Mesothelial cell of epicardium (in vitro differentiated cells): ENCODE data around the gene DYNAP. TPM values are rescaled to one million over a fixed set of nuclear protein-coding genes. Genes with fewer than 3 reads are reported as not detected.

Source experiments
- DNase-seq, 2 experiments: peaks; one replicate each; pipeline ENCODE4 v3.0.0; 2021; ENCODE audit warnings: low spot score in 2 of 2; ENCODE audit not compliant: unreplicated experiment in 2 of 2
- H3K27ac Mint-ChIP-seq: 2 replicates; pipeline ENCODE4 v1.8.0; 2021; ENCODE audit warnings: mixed read lengths
- H3K27me3 Mint-ChIP-seq: 2 replicates; pipeline ENCODE4 v1.8.0; 2021; ENCODE audit warnings: low read depth, mixed read lengths
- H3K36me3 Mint-ChIP-seq: 2 replicates; pipeline ENCODE4 v1.8.0; 2021; ENCODE audit warnings: mixed read lengths
- H3K4me1 Mint-ChIP-seq: 2 replicates; pipeline ENCODE4 v1.8.0; 2021; ENCODE audit warnings: mixed read lengths
- H3K4me3 Mint-ChIP-seq: 2 replicates; pipeline ENCODE4 v1.8.0; 2021; ENCODE audit warnings: mild to moderate bottlenecking, moderate library complexity, mixed read lengths
- H3K9me3 Mint-ChIP-seq: 2 replicates; pipeline ENCODE4 v1.8.0; 2021; ENCODE audit warnings: mixed read lengths
- CTCF ChIP-seq: fragments of 200-600 bp; sonication (generic); IDR thresholded peaks from one replicate; pipeline ENCODE4 v1.5.0; 2021; ENCODE audit warnings: antibody characterized with exemption; ENCODE audit not compliant: unreplicated experiment
- total RNA-seq: library from RNA; stranded (reverse); gene quantifications from 3 replicates; pipeline ENCODE4 v1.2.1, GENCODE V29; 2021

DYNAP gene, protein sequence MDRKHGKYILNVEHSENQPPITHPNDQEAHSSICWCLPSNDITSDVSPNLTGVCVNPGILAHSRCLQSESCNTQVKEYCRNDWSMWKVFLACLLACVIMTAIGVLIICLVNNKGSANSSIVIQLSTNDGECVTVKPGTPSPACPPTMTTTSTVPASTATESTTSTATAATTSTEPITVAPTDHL
- total RNA-seq: not detected in 3 replicates

- H3K4me1 Mint-ChIP-seq: no peaks in the 10 kb centered on the region
- no peaks in the 10 kb centered on the region for H3K36me3 Mint-ChIP-seq
- TF ChIP-seq CTCF: no peak
- H3K27me3 Mint-ChIP-seq: no peaks in the 10 kb centered on the region
- DNase-seq: no peak
- H3K4me3 Mint-ChIP-seq: no peak within 1 kb of the TSS
- H3K27ac Mint-ChIP-seq: no peak within 1 kb of the TSS
- no peaks in the 10 kb centered on the region for H3K9me3 Mint-ChIP-seq
These were observed at the start of gene DYNAP for GRCh38 chr18:54590945-54591344. Gene DYNAP, plus strand, starts transcription at chr18:54591245. Its CDS starts 38 bp downstream, at chr18:54591283.

GRCh38 chr18:54551590-54551989 is 39.5 kb upstream of the DYNAP start:
- Mint-ChIP-seq H3K9me3 (peaks cover 38% of the 10 kb centered on the region), H3K27ac (no peak overlapping the region)
- TF ChIP-seq CTCF: no peak

DNA sequence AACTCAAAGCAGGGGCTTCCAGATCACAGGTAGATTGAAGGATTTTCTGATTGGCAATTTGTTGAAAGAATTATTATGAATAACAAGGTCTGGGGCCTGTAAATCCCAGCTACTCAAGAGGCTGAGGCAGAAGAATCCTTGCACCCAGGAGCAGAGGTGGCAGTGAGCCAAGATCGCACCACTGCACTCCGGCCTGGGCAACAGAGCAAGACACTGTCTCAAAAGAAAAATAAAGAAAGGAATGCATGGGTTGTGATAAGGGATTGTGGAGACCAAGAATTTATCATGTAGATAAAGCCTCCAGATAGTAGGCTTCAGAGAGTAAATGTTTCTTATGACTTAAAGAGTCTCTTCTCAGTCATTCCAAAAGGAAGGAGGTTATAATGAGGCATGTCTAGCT is 35.8 kb upstream of the DYNAP start:
- no peaks in the 10 kb centered on the region for H3K4me1 Mint-ChIP-seq

More at GRCh38 chr18:54551590-54551989, 39.5 kb upstream of the DYNAP start:
- Mint-ChIP-seq H3K27me3 (no peaks in the 10 kb centered on the region), H3K4me3 (no peak overlapping the region), H3K36me3 (no peaks in the 10 kb centered on the region), H3K4me1 (no peaks in the 10 kb centered on the region)
- no peak for DNase-seq

GRCh38 chr18:54555996-54556395 is 35.0 kb upstream of the DYNAP start:
- Mint-ChIP-seq H3K27me3 (peaks cover 18% of the 10 kb centered on the region), H3K27ac (no peak overlapping the region), H3K9me3 (peaks cover 16% of the 10 kb centered on the region), H3K4me3 (no peak overlapping the region), H3K36me3 (no peaks in the 10 kb centered on the region), H3K4me1 (no peaks in the 10 kb centered on the region)
- no peak for DNase-seq
- no peak for TF ChIP-seq CTCF

More for the DNA sequence above, 35.8 kb upstream of the DYNAP start:
- H3K4me3 Mint-ChIP-seq: no peak overlapping the region
- H3K27ac Mint-ChIP-seq: no peak overlapping the region
- peaks cover 18% of the 10 kb centered on the region for H3K27me3 Mint-ChIP-seq
- H3K9me3 Mint-ChIP-seq: peaks cover 16% of the 10 kb centered on the region
- no peaks in the 10 kb centered on the region for H3K36me3 Mint-ChIP-seq
- TF ChIP-seq CTCF: no peak
- DNase-seq: no peak

DNA sequence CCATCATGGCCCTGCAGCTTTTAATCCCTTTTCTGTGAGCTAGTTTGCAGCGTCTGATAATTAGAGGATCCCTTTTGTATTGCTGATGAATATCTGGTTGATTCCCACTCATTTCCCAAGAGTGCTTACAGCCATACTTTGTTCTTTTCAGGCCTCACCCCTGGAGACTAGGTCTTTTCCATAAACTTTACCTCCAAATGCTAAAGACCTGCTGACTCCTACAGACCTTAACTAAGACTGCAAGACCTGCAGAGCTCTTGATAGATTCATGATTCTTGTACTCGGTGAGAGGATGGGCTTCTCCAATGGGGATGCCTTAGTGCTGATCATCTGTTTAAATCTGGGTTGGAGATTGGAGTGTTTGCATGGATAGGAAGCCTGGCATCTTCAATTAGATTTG is 33.1 kb upstream of the DYNAP start:
- Mint-ChIP-seq H3K27ac (no peak overlapping the region), H3K36me3 (no peaks in the 10 kb centered on the region), H3K9me3 (peaks cover 8% of the 10 kb centered on the region), H3K4me3 (no peak overlapping the region), H3K4me1 (peaks cover 7% of the 10 kb centered on the region), H3K27me3 (peaks cover 18% of the 10 kb centered on the region)
- no peak for DNase-seq
- no peak for TF ChIP-seq CTCF
